ENCODE measurements around the gene FAXDC2. TPM values are rescaled to one million over a fixed set of nuclear protein-coding genes. Genes with fewer than 3 reads are reported as not detected.

The FAXDC2 gene
- total and polyA plus RNA-seq, 2 of the 13 experiments (the other 11 are each of a cell fraction or from before 2014, with no cell fraction given): 4.7 to 58.8 TPM

GRCh38 chr5:154892369-154892771 is 42.0 kb upstream of the FAXDC2 start:
- Histone ChIP-seq H4K20me1 (ENCODE audit: insufficient read depth, low read length) (no peaks in the 10 kb centered on the region), H3K9ac (ENCODE audit: insufficient read depth, low read depth, low read length) (no peak overlapping the region), H3K27ac (ENCODE audit: extremely low read length, insufficient read depth, low read length) (no peak overlapping the region), H3K27me3 (ENCODE audit: control insufficient read depth in 1 of 2, insufficient read depth in 2 of 2, low read length in 2 of 2) (no peaks in the 10 kb centered on the region), H3K4me3 (replicated peaks in 1 of 3; ENCODE audit: insufficient read depth in 1 of 3, low read depth in 2 of 3, low read length in 3 of 3) (no peak overlapping the region), H3K4me2 (ENCODE audit: low read depth, low read length) (no peak overlapping the region), H3K36me3 (replicated peaks in 1 of 2; ENCODE audit: control insufficient read depth in 1 of 2, insufficient read depth in 2 of 2, low read length in 2 of 2) (peaks cover 27 to 77% of the 10 kb centered on the region in 2 experiments), H3K9me3 (ENCODE audit: low read length) (no peaks in the 10 kb centered on the region), H2AFZ (ENCODE audit: low read length) (no peak overlapping the region), H3K79me2 (ENCODE audit: insufficient read depth, low read length) (no peaks in the 10 kb centered on the region), H3K4me1 (ENCODE audit: insufficient read depth, low read length) (no peaks in the 10 kb centered on the region)
- no peak for ATAC-seq
- TF ChIP-seq CCAR2 (optimal IDR thresholded peaks at IDR 0.05; ENCODE audit: low read depth, low read length) (no peak), ZNF646 (CRISPR knock-in tag; IDR thresholded peaks at IDR 0.05) (no peak), NCOA5 (CRISPR knock-in tag; IDR thresholded peaks at IDR 0.05) (no peak), SUZ12 (IDR thresholded peaks at IDR 0.05; ENCODE audit: low read depth, low read length) (no peak), ELF4 (CRISPR knock-in tag; IDR thresholded peaks at IDR 0.05; ENCODE audit: borderline replicate concordance) (no peak), ZNF34 (CRISPR knock-in tag; IDR thresholded peaks at IDR 0.05; ENCODE audit: borderline replicate concordance) (no peak)
- no peak for FAIRE-seq
- CTCF ChIA-PET (ENCODE audit: low intra/inter-chr PET ratio, low total read pairs): no interaction called here
- WGBS (ENCODE audit: low lambda C conversion rate): 98% methylated on average over 11 of the region's 13 CpGs
- no peak for DNase-seq (ENCODE audit: low spot score)
- POLR2A ChIA-PET: no interaction called here
- in situ Hi-C loops (cut with HindIII; ENCODE audit: extremely low pct_ligation_motif_present, low pct_unique_long_range_greater_than_20kb) (no loop called here), intact Hi-C loops (cut with micrococcal nuclease; ENCODE audit: unreplicated experiment) (no loop called here)
- BruUV-seq (replicated peaks): no TSS peak

All from HepG2 (cell line).